HG03103 (cell line): ENCODE data around the gene ANKMY2.
A peak's percentile ranks its signal among the peaks of the same experiment; 100 is the strongest.

Experiments used
- ATAC-seq: cut with Tn5 transposase; IDR thresholded peaks from one replicate; pipeline ENCODE4 v1.9.1; 2021; ENCODE audit warnings: low read depth; ENCODE audit not compliant: unreplicated experiment

ANKMY2 gene

DNA sequence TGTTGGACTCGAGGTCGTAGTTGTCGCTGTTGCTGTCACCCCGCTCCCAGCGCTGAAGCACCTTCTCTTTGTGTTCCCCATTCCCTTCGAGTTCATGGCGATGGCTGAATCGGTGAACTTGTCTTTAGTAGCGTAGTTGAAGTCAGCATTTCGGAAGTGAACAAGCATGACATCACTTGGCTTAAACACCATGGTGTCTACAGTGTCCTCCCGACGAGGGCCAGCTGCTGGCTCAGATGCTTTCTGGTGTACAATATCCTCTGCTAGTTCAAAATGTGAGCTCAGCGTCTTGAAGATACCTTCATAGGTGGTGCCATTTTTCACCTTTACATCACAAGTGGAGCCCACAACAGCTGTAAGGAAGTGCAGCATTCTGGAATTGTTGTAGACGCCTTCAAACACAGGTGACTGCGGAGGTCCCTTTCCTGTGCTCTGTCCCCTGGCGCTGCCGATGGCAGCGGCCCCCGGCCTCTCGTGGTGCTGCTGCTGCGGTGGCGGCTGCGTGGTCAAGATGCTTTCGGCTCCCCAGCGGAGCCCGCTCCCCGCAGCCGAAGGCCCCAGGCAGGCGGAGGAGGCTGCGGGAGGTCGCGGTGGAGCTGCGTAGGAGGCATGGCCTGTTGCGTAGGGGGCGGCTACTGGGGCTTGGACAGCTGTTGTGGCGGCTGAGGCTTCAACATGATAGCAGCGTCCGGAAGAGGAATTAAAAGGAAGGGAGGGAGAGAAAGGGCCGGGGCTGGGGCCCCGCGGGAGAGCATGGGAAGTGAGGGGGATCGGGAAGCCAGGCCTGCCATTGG is 59.3 kb downstream of the ANKMY2 start:
- ATAC-seq: no peak

DNA sequence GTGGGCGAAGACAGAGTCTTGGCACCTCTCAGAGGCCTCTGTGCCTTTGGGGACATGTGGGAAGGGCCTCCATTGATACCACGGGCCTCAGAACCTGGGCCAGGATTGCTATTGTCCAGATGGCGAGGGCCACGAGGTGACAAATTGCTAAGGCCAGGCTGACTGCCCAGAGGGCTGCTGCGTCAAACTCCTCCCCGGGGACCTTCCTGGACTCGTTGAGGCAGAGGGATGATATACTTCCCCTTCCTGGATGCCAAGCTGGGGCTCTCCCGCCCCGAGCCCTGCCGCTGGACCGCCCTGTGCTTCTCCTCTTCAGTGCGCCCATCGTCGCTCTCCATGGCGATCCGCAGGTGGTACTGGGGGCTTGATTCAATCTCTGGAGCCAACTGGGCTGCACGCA is 60.0 kb downstream of the ANKMY2 start:
- ATAC-seq: no peak

DNA sequence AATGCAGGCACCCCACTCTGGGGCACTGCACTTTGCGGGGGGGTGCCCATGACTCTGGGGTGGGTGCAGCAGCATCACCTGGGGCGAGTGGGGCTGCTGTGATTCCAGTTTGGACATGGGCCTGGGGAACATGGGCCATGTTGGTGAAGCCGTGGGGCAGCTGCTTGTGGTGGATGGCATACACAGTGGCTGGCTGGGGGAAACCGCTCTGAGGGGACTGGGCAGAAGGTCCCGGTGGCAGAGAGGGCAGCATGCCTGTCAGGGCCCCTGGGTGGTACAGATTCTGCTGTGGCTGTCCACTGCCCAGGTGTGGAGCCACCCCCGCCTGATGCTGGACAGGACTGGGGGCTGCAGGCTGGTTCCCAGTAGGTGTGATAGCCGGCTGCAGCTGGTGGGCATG is 61.7 kb downstream of the ANKMY2 start:
- no peak for ATAC-seq

DNA sequence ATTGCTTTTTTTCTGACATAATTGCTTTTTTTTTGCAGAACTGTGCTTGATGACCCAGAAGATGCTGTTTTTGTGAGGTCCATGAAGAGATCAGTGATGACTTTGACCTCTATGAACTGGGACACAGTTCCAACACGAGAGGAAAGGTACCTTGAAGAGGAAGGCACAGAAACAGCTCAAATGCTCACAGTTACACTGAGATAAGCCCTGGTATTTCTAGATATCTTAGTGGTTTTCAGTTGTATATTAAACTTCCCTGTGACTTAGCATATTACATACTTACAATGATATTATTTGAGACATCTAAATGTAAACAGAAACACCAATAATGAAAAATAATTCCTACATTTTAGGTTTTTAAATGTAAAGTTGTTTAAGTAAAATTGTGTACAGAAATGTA is 64.3 kb downstream of the ANKMY2 start:
- ATAC-seq: no peak

DNA sequence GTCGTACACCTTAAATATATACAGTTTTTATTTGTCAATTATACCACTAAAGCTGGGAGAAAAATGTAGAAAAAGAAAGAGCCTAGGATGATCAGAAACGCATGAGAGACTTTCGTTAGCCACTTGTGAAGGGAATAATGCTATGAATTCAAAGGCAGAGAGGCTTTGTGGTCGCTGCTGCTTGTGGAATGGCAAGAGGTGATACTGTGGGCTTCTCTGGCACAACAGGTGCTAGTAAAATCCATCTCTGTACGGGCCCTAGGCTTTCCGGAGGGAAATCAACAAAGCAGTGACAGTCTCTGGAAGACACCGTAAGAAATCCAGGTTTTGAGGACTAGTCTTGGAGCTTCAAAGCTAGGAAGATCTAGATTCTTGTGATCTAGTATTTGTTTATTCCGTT is 66.3 kb downstream of the ANKMY2 start:
- ATAC-seq: no peak

DNA sequence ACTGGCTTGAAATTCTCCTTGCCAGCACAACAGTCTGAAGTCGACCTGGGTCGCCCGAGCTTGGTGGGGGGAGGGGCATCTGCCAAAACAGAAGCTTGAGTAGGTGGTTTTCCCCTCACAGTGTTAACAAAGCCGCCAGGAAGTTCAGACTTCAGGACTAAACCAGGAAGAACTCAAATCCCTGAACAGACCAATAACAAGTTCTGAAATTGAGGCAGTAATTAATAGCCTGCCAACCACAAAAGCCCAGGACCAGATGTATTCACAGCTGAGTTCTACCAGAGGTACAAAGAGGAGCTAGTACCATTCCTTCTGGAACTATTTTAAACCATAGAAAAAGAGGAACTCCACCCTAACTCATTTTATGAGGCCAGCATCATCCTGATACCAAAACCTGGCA is 73.6 kb downstream of the ANKMY2 start:
- ATAC-seq: no peak

DNA sequence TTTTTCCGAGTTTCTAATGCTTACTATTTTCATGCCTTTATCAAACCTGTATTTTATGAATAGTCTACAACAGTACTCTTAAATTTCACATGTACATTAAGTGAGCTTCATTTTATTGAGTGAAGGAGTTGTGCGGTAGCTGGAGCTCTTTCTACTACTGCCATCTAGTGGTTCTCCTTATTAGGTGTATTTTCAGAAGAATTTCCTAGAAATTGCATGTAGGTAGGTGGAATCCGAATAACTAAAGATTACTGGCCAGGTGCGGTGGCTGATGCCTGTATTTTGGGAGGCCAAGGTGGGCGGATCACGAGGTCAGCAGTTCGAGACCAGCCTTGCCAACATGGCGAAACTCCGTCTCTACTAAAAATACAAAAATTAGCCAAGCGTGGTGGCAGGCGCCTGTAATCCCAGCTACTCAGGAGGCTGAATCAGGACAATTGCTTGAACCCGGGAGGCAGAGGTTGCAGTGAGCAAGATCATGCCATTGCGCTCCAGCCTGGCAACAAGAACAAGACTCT is 80.6 kb downstream of the ANKMY2 start:
- ATAC-seq: peak; percentile 49

DNA sequence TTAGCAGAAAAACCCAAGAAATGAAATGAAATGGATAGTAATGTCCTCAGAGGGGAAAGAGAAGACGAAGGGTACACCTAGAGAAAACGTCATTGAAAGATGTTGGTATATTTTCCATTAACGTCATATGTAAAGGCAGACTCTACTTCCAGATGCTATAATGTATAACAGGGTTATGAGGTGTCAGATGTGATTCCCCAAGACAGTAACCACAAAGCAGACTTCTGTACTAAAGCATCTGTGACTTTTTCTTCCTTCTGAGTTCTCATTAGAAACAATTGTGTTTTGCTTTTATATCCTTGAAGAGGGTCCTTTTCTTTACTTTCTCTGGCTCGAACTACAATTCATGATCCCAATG is 81.6 kb downstream of the ANKMY2 start:
- ATAC-seq: no peak

DNA sequence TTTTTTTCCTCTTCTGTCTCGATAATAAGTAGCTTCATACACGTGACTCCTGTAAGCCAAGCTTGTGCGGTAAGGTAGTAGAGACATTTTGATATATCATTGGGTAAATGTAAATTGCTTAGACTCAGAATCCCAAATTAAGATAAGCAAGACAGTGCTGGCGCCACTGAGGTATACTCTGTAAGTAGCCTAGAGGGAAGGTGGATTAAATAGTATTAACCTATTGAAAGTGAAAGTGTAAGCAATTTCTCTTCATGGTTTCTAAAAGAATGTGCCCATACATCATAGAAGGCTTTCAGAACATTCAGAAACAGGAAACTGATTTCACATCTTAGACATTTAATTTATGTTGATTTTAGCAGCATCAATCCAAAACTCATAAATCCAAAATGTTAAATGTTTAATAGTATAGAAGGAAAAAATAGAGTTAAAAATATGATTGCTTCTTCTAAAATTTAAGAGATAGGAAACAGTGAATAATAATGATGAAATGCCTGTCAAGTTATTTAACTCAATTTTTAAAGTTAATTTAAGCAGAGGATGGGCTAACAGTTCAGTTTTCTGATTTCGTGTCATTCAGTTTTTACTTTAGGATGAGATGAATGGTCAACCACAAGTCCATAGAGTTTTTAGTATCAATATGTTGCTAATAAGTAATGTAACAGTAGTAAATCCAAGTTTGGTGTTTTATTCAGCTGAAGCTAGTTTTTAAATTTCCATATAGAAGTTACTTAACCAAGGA is 82.1 kb downstream of the ANKMY2 start:
- peak; percentile 75 for ATAC-seq

DNA sequence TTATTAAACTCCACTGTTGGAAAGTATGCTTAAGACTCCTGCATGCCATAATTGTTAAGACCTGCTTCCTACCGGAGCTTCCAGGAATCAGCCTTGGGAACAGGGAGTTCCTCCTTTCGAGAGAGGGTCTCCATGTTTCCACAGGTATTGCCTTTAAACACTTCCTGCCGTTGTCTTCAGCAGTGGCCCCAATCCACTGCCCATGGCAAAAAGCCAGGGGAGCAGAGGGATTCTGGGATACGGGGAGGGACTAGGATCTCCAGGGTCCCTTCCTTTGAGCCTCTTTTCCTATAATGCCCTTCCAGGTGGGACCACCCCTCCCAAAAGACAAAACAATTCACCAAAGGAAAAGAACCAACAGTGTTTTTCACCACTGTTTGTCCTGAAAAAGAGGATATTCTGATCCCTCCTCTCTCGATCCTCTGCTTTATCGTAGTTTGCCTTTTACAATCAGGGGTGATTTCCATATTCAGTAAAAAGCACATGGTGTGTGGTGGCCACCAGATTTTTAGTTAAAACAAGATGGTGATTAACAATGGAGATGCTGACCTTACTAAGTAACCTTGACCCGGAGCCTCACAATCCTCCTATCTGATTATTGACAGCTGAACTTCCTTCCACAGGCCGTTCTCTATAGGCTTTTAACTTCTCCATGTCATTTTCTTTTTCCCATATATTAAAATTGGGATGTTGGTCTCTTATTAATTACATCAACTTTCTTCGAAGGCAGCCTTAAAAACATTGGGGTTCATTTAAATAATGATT is 82.9 kb downstream of the ANKMY2 start:
- no peak for ATAC-seq

DNA sequence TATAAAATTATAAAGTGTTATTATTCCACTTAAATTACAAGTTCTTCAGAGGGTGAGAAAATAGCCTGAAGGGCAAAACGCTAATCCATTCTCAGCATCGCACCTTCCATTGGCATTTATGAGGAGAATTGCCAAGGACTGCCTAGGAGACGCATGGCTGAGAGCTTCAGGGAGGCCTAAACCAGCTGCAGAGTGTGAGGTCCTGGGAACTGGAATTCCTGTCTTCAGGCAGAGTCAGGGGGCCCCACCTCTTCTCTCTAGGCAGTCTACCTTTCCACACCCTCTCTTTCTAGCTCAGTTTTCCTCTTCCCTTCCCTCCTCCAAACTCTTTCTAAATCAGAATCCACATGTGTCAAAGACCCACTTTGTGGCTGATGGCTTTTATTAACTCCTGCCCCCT is 83.6 kb downstream of the ANKMY2 start:
- no peak for ATAC-seq

DNA sequence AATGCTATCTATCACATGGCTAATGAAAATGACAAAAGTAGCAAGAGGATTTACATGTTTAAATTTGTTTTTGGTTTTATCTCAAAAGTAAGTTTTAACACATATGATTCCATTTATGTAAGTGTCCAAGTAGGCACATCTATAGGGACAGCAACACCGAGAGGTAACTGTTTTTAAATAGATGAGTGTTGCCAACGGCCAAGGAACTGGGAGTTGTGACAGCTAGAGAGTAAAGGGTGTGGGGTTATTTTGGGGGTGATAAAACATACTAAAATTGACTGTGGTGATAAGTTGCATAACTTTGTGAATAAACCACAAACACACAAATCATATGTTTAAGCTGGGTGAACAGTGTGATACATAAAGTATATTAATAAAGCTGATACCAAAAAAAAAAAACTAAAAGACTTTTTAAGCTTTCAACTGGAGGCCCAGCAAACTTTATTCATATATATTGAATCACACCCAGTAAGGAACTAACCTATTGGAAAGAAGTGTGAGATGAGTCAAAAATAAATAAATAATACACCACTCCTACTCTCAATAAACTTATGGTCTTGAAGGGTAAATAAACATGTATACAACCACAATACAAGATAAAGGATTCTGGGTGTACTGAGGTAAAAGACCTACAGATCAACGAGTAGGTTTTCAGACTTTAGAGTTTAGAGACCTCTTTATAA is 85.9 kb downstream of the ANKMY2 start:
- no peak for ATAC-seq

DNA sequence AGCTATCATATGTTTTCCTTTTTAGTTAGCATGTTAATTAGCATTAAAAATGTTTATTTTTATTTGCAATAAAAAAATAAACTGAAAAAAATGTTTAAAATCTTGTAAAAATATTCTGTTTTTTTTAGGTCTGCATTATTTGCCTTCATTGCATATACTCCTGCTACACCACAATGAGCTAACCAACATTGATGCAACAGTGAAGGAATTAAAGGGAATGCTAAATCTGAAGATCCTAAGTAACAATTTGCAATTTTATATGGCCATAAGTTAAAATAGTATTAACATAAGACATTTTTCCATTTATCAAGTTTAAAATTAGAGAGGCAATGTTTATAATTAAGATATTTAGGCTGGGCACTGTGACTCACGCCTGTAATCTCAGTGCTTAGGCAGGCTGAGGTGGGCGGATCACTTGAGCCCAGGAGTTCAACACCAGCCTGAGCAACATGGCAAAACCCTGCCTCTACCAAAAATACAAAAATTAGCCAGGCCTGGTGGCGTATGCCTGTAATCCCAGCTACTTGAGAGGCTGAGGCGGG is 86.7 kb downstream of the ANKMY2 start:
- ATAC-seq: no peak

DNA sequence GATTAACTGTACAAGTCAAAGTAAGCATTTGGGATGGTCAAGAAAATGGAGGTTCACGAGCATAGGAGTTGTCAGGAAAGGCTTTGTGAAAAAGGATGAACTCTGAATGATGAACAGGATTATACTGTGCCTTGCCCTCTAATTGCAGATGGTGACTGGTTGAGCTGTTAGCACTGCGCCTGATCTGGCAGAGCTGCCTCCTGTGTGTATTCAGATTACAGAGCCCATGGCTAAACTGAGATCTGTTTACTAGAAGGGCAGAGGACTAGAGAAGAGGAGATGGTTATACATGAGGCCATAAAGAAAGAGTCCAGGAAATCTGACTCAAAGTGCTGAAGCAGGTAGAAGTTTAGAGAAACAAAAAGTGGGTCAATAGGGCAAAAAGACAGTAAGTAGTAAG is 89.2 kb downstream of the ANKMY2 start:
- no peak for ATAC-seq

DNA sequence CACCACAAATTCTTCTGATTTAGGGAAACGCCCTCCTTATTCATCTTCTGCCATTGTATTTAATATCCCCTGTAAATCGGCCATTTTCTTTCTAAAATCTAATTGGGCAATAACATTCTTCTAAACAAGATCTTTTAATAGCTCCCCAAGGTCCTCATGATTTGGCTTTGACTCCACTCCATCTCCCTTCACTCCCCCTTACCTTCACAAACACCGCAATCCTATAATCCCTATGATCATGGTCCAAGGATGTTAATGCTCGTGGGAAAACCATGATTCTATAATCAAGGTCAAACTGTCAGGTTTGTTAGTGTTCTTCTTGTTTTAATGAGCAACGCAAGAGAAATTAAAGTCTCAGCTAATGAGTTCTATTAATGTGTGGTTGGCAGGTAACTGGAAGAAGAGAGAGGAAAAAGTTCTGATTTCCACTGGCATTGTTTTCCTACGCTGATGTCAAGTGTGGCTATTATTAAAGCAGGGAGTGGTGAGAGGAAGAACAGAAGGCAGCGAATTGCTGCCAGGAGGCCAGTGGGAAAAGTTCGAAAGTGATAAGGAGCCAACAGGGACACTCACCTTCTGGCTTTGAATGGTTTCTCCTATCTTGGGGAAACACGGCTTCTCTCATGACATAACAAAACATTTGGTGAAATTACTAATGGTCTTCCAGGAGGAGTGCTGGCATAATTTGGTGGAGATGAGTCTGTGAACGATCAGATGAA is 90.9 kb downstream of the ANKMY2 start:
- no peak for ATAC-seq

DNA sequence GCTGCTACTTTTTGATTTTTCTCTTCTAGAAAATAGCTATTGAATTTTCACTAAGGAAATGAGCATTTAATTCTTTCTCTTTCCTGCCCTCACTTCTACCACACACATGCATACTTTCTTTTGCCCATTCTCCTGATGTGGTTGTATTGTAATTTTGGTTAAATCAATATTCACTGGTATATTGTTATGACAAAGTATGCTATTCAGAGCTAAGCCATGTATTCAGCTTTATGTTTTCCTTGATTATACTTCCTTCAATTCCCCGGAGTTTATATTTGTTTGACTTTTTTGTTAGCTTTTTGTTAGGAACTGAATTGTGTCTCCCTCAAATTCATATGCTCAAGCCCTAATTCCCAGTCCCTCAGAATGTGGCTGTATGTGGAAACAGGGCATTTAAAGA is 94.9 kb downstream of the ANKMY2 start:
- ATAC-seq: no peak
